ENCODE data around the gene DUSP8.
"Not testable (repeated sequence)": the region's sequence is repeated elsewhere in the genome, so short reads cannot be mapped to it uniquely, and the experiment has no call there.

The DUSP8 gene

DNA sequence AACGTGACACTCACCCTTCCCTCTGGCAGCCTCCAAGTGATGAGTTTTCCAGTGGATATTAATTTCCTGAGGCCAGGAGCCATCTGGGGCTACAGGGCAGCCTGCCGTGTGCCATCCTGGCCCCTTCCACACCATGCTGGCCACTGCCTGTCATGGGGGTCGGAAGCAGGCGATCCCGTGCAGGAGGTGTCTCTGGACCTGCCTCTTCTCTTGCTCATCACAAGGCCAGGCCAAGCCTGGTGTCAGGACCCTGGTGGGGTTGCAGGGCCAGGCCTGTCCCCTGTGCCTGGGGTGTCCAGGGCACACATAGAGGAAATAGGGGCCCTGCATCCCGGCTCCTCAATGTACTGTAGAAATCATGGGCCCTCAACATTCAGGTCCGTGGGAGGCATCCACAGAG, 32.6 kb upstream of the DUSP8 start:
- Histone ChIP-seq H3K36me3 (ENCODE audit: insufficient read depth, insufficient read length, low read length) (no peaks in the 10 kb centered on the region), H3K4me1 (ENCODE audit: insufficient read depth, insufficient read length) (peaks cover 7% of the 10 kb centered on the region), H3K4me3 (ENCODE audit: insufficient read length, low read depth) (no peak overlapping the region), H3K9me3 (ENCODE audit: insufficient read depth, low read length) (no peaks in the 10 kb centered on the region), H3K27me3 (ENCODE audit: insufficient read depth, insufficient read length) (peaks cover 30% of the 10 kb centered on the region), H3K9ac (ENCODE audit: insufficient read length, low read depth) (no peak overlapping the region)
- DNase-seq (ENCODE audit: low read depth, low spot score), result no peak
- no peak for TF ChIP-seq ZNF274 (IDR thresholded peaks at IDR 0.05; ENCODE audit: low read depth, low read length)
- no peak for TF ChIP-seq SUZ12 (IDR thresholded peaks at IDR 0.05; ENCODE audit: extremely low read depth, insufficient read depth, insufficient read length)
- no peak for TF ChIP-seq YY1 (IDR thresholded peaks at IDR 0.05; ENCODE audit: insufficient read depth, insufficient read length)

DNA sequence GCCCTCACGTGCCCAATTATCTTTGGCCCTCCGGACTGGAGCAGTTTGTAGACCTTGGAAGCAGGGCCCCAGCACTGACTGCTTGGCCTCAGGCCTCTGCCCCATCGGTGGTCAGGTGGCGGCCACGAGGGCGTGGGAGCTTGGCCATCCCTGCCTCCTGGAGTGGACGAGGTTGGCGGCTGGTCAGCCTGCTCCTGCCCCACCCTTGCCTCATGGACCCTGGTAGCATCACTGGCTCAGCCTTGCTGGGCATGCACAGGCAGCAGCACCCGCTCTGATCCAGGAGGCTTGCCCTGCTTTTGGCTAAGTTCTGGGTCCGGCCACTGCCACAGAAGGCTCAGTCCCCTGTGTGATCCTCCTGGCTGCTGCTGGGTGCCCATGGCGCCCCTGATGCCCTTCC, 32.1 kb upstream of the DUSP8 start:
- H3K27me3 ChIP-seq (ENCODE audit: insufficient read depth, insufficient read length), result peaks cover 30% of the 10 kb centered on the region
- TF ChIP-seq SUZ12 (IDR thresholded peaks at IDR 0.05; ENCODE audit: extremely low read depth, insufficient read depth, insufficient read length), result no peak
- no peak for TF ChIP-seq YY1 (IDR thresholded peaks at IDR 0.05; ENCODE audit: insufficient read depth, insufficient read length)
- no peak for TF ChIP-seq ZNF274 (IDR thresholded peaks at IDR 0.05; ENCODE audit: low read depth, low read length)
- no peaks in the 10 kb centered on the region for H3K9me3 ChIP-seq (ENCODE audit: insufficient read depth, low read length)
- H3K4me3 ChIP-seq (ENCODE audit: insufficient read length, low read depth), result no peak overlapping the region
- H3K4me1 ChIP-seq (ENCODE audit: insufficient read depth, insufficient read length), result peaks cover 7% of the 10 kb centered on the region
- no peak overlapping the region for H3K9ac ChIP-seq (ENCODE audit: insufficient read length, low read depth)
- H3K36me3 ChIP-seq (ENCODE audit: insufficient read depth, insufficient read length, low read length), result no peaks in the 10 kb centered on the region
- DNase-seq (ENCODE audit: low read depth, low spot score), result no peak

DNA sequence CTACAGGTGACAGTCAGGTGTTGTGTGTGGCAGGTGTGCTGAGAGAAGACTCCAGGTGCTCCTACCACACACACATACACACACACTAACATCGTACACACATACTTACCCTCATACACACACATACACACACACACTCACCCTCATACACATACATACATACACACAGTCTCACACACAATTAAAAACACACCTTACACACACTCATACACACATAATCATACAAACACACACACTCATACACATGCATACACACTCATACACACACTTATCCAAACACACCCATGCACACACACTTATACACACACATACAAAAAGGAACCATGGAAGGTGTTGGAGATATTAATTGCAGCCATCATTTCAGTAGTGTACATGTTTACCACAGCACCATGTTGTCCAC, 31.6 kb upstream of the DUSP8 start:
- no peaks in the 10 kb centered on the region for H3K36me3 ChIP-seq (ENCODE audit: insufficient read depth, insufficient read length, low read length)
- no peak for TF ChIP-seq YY1 (IDR thresholded peaks at IDR 0.05; ENCODE audit: insufficient read depth, insufficient read length)
- no peak for TF ChIP-seq ZNF274 (IDR thresholded peaks at IDR 0.05; ENCODE audit: low read depth, low read length)
- no peak for TF ChIP-seq SUZ12 (IDR thresholded peaks at IDR 0.05; ENCODE audit: extremely low read depth, insufficient read depth, insufficient read length)
- H3K9ac ChIP-seq (ENCODE audit: insufficient read length, low read depth), result no peak overlapping the region
- H3K4me3 ChIP-seq (ENCODE audit: insufficient read length, low read depth), result no peak overlapping the region
- no peaks in the 10 kb centered on the region for H3K9me3 ChIP-seq (ENCODE audit: insufficient read depth, low read length)
- H3K27me3 ChIP-seq (ENCODE audit: insufficient read depth, insufficient read length), result peaks cover 30% of the 10 kb centered on the region
- DNase-seq (ENCODE audit: low read depth, low spot score), result no peak
- peaks cover 7% of the 10 kb centered on the region for H3K4me1 ChIP-seq (ENCODE audit: insufficient read depth, insufficient read length)

DNA sequence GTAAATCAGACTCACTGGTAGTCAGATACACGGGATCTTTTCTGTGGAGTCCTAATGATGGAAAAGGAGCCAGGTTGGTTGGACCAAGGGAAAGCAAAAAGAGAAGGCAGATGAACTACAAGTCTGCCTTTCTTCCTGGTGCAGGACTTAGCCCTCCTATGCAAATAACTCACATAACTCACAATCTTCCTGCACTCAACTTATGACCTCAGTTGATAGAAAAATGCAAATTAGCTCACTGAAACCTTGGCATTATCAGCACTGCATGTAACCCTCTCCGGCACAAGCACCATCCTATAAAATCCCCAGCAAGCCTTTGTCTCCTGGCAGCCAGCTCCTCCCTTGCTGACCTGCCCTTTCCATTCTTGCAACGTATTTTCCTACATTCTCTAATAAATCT, 29.6 kb upstream of the DUSP8 start:
- H3K4me3 ChIP-seq (ENCODE audit: insufficient read length, low read depth); H3K4me1 ChIP-seq (ENCODE audit: insufficient read depth, insufficient read length); H3K9ac ChIP-seq (ENCODE audit: insufficient read length, low read depth); H3K9me3 ChIP-seq (ENCODE audit: insufficient read depth, low read length); H3K36me3 ChIP-seq (ENCODE audit: insufficient read depth, insufficient read length, low read length); DNase-seq (ENCODE audit: low read depth, low spot score): not testable (repeated sequence)
- H3K27me3 ChIP-seq (ENCODE audit: insufficient read depth, insufficient read length), result peaks cover 16% of the 10 kb centered on the region

DNA sequence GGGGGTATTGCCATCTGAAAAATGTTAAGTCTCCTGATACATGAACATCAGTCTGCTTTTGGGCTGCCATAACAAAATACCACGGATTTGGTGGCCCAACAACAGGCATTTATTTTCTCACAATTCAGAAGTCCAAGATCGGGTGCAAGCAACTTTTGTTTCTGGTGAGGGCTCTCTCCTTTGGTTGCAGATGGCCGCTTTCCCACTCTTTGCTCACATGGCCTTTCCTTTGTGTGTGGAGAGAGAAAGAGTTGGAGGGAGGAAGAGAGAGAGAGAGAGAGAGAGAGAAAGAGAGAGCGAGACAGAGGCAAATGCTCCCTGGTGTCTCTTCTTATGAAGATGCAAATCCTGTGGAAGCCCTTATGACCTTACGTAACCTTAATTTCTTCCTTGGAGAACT, 28.6 kb upstream of the DUSP8 start:
- Histone ChIP-seq H3K27me3 (ENCODE audit: insufficient read depth, insufficient read length) (peaks cover 8% of the 10 kb centered on the region), H3K9ac (ENCODE audit: insufficient read length, low read depth) (no peak overlapping the region), H3K4me3 (ENCODE audit: insufficient read length, low read depth) (no peak overlapping the region), H3K4me1 (ENCODE audit: insufficient read depth, insufficient read length) (peaks cover 8% of the 10 kb centered on the region), H3K36me3 (ENCODE audit: insufficient read depth, insufficient read length, low read length) (no peaks in the 10 kb centered on the region), H3K9me3 (ENCODE audit: insufficient read depth, low read length) (no peaks in the 10 kb centered on the region)
- DNase-seq (ENCODE audit: low read depth, low spot score), result no peak
- no peak for TF ChIP-seq YY1 (IDR thresholded peaks at IDR 0.05; ENCODE audit: insufficient read depth, insufficient read length)
- no peak for TF ChIP-seq ZNF274 (IDR thresholded peaks at IDR 0.05; ENCODE audit: low read depth, low read length)
- TF ChIP-seq SUZ12 (IDR thresholded peaks at IDR 0.05; ENCODE audit: extremely low read depth, insufficient read depth, insufficient read length), result no peak

DNA sequence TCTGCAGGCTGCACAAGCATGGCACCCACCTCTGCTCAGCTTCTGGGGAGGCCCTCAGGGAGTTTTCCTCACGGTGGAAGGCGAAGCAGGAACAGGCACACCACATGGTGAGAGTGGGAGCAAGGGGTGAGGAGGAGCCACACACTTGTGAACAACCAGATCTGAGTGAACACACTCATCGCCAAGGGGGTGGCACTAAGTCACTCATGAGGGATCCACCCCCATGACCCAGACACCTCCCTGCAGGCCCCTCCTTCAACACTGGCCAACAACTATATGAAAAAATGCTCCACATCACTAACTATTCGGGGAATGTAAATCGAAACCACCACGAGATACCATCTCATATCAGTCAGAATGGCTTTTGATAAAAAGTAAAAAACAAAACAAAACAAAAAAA, 26.7 kb upstream of the DUSP8 start:
- peaks cover 4% of the 10 kb centered on the region for H3K27me3 ChIP-seq (ENCODE audit: insufficient read depth, insufficient read length)
- no peaks in the 10 kb centered on the region for H3K36me3 ChIP-seq (ENCODE audit: insufficient read depth, insufficient read length, low read length)
- H3K9me3 ChIP-seq (ENCODE audit: insufficient read depth, low read length), result no peaks in the 10 kb centered on the region
- no peak for DNase-seq (ENCODE audit: low read depth, low spot score)
- no peak for TF ChIP-seq SUZ12 (IDR thresholded peaks at IDR 0.05; ENCODE audit: extremely low read depth, insufficient read depth, insufficient read length)
- no peak for TF ChIP-seq YY1 (IDR thresholded peaks at IDR 0.05; ENCODE audit: insufficient read depth, insufficient read length)
- TF ChIP-seq ZNF274 (IDR thresholded peaks at IDR 0.05; ENCODE audit: low read depth, low read length), result no peak
- no peak overlapping the region for H3K4me3 ChIP-seq (ENCODE audit: insufficient read length, low read depth)
- H3K4me1 ChIP-seq (ENCODE audit: insufficient read depth, insufficient read length), result peaks cover 8% of the 10 kb centered on the region
- no peak overlapping the region for H3K9ac ChIP-seq (ENCODE audit: insufficient read length, low read depth)

DNA sequence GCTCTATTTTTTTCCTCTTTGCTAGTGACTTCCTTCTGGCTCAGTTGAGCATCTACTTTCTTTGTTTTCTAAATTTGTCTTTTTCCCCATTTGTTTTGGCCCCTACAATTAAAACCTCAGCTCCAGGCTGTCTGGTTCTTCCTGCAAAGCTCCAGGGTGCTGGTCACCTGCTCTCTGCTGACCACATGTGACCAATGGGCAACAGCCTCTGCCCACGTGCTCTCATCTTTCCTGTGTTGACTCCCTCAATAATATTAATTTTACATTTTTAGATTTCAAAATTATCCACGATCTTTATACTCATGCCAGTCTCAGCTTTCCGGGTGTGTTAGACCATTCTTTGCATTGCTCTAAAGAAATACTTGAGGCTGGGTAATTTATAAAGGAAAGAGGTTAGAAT, 26.3 kb upstream of the DUSP8 start:
- not testable (repeated sequence) for H3K9ac ChIP-seq (ENCODE audit: insufficient read length, low read depth); H3K27me3 ChIP-seq (ENCODE audit: insufficient read depth, insufficient read length); DNase-seq (ENCODE audit: low read depth, low spot score); H3K4me3 ChIP-seq (ENCODE audit: insufficient read length, low read depth); H3K36me3 ChIP-seq (ENCODE audit: insufficient read depth, insufficient read length, low read length); H3K9me3 ChIP-seq (ENCODE audit: insufficient read depth, low read length); H3K4me1 ChIP-seq (ENCODE audit: insufficient read depth, insufficient read length)

DNA sequence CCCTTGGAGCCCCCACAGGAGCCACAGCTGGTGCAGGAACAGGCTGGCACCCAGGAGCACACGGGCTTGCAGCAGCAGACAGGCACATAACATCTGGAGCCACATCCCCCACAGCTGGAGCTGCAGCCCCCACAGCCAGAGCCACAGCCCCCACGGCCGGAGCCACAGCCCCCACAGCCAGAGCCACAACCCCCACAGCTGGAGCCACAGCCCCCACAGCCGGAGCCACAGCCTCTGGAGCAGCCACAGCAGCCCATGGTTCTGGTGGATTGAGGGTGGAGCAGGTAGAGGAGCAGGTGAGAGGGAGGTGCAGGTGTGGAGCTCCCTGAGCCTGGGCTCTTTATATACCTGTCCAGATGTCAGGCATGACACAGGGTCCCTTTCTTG, 25.9 kb upstream of the DUSP8 start, which contains the start of gene KRTAP5-2:
Gene KRTAP5-2 (minus strand): TSS at position 301 of the 387 bp plus-strand sequence. CDS start 44 bp downstream, at position 257.
- Histone ChIP-seq H3K36me3 (ENCODE audit: insufficient read depth, insufficient read length, low read length) (no peaks in the 10 kb centered on the region), H3K4me3 (ENCODE audit: insufficient read length, low read depth) (no peak within 1 kb of the TSS), H3K4me1 (ENCODE audit: insufficient read depth, insufficient read length) (peaks cover 8% of the 10 kb centered on the region), H3K27me3 (ENCODE audit: insufficient read depth, insufficient read length) (peaks cover 4% of the 10 kb centered on the region), H3K9ac (ENCODE audit: insufficient read length, low read depth) (no peak within 1 kb of the TSS), H3K9me3 (ENCODE audit: insufficient read depth, low read length) (no peaks in the 10 kb centered on the region)
- no peak for DNase-seq (ENCODE audit: low read depth, low spot score)
- TF ChIP-seq SUZ12 (IDR thresholded peaks at IDR 0.05; ENCODE audit: extremely low read depth, insufficient read depth, insufficient read length), result no peak
- TF ChIP-seq ZNF274 (IDR thresholded peaks at IDR 0.05; ENCODE audit: low read depth, low read length), result no peak
- no peak for TF ChIP-seq YY1 (IDR thresholded peaks at IDR 0.05; ENCODE audit: insufficient read depth, insufficient read length)
